ENCODE data around the gene NRIP3.

DNA sequence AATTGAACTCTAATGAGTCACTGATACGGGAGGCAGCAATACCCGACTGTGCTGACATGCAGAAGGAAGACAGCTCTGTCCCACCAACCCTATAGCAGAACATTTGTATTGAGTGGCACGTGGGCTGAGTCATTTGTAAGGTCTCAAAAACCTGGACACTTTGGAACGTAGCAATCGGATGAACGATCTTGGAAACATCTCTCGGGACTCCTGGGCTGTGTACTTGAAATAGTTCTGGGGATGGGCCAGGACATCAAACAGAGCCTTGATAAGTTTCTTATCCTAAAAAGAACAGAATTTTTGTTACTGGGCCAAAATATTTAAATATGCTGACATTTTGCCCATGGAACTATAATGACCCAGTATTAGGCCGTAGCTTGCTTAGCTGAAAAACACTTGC, 17.1 kb upstream of the NRIP3 start:
- TF ChIP-seq TAF1 (IDR thresholded peaks at IDR 0.05; ENCODE audit: borderline replicate concordance, low read depth, low read length) (no peak), POLR2A (IDR thresholded peaks at IDR 0.05; ENCODE audit: low read depth, low read length) (no peak)
